ENCODE results near the gene TBL1XR1.
"Not testable (repeated sequence)": the region's sequence is repeated elsewhere in the genome, so short reads cannot be mapped to it uniquely, and the experiment has no call there.

Gene TBL1XR1

GRCh38 chr3:177039490-177040274, 157.6 kb downstream of the TBL1XR1 start:
- in situ Hi-C loops (cut with MboI; ENCODE audit: low sequenced_read_pairs): no loop called here

DNA sequence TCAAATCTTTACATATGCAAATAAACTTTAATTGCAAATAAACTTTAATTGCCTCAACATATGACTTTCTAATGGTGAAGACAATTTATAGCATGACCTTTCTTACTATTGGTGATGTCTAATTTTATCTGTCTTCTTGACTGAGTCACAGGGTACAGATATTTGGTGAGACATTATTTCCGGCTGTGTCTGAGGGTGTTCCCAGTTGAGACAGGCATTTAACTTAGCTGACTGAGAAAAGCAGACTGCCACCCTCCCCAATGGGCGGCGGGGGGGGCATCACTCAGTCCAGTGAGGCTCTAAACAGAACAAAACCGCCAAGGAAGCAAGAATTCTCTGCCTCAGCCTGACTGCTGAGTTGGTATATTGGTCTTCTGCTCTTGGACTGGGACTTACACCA, 160.0 kb downstream of the TBL1XR1 start:
- in situ Hi-C loops (cut with MboI; ENCODE audit: low sequenced_read_pairs): no loop called here

DNA sequence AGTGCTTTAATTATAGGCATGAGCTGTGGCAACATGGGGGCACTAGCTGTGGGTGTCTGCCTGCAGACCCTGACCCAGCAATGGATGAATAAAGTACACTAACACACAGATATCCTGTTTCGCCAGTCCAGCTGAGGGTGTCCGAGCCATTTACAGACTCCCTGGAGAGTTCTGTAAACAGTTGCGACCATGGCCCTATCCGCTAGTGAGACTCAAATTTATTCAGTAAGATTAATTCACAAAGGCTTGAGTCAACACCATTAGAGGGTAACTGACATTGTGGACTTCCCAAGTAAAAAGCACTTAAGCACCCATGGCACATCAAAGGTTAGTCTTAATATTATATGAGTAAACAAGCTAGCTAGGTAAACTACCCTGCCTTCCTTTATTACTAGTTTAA, 161.6 kb downstream of the TBL1XR1 start:
- in situ Hi-C loops (cut with MboI; ENCODE audit: low sequenced_read_pairs): no loop called here

DNA sequence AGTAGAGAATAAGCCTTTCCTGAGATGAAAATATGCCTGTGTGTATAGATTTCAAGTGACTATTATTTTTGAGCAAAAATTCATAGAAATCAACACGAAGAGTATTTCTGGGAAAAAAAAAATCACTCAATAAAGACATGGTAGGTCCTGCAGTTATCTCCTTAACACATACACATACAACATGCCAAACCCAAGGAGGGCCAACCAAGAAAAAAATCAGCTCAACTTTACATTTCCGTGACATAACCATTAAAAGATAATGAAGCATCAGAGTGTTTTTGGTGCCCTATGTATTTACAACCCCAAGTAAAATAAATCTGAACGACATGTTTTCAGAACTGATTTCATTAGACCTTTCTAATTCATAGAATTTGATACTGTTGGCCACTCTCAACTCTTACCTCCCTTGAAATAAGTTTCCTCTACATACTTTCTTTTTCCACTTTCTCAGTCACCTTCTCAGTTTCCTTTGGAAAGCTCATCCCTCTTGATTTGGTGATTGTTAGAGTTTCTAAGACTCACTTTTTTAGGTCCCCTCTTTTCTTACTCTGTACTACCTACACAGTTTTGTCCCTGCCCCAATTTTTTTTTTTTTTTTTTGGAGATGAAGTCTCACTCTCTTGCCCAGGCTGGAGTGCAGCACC, 162.3 kb downstream of the TBL1XR1 start:
- in situ Hi-C loops (cut with MboI; ENCODE audit: low sequenced_read_pairs): no loop called here

- in situ Hi-C loops (cut with MboI; ENCODE audit: low sequenced_read_pairs): no loop called here
Measured at GRCh38 chr3:177026505-177027277, 170.6 kb downstream of the TBL1XR1 start.

GRCh38 chr3:177015881-177016280, 181.4 kb downstream of the TBL1XR1 start:
- in situ Hi-C loops (cut with MboI; ENCODE audit: low sequenced_read_pairs): no loop called here

DNA sequence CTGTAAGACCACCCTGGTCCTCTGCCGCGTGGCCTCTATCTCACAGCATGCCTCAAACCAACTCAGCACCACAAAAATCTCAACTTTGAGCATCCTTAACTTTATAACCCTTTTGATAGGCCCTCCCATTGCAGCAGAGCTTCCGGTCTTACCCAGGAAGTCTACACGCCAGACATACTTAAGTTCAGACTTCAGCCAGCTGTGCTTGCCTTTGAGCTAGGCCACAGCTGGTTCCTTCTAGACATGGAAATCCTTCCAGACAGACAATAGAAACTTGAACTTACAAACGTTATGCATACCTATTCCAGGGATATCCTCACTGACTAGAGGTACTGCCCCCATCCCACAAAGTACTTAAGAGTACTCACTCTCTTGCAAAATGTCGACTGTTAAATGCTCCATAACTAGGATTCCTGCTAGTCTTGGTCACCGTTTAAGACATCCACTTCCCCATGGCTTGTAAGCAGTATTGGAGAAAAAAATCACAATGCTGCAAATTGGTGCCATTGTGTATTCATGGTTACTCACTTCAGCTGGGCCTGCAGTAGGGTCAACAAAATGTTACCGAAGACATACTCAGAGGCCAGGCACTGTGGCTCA, 183.5 kb downstream of the TBL1XR1 start:
- in situ Hi-C loops (cut with MboI; ENCODE audit: low sequenced_read_pairs): no loop called here

DNA sequence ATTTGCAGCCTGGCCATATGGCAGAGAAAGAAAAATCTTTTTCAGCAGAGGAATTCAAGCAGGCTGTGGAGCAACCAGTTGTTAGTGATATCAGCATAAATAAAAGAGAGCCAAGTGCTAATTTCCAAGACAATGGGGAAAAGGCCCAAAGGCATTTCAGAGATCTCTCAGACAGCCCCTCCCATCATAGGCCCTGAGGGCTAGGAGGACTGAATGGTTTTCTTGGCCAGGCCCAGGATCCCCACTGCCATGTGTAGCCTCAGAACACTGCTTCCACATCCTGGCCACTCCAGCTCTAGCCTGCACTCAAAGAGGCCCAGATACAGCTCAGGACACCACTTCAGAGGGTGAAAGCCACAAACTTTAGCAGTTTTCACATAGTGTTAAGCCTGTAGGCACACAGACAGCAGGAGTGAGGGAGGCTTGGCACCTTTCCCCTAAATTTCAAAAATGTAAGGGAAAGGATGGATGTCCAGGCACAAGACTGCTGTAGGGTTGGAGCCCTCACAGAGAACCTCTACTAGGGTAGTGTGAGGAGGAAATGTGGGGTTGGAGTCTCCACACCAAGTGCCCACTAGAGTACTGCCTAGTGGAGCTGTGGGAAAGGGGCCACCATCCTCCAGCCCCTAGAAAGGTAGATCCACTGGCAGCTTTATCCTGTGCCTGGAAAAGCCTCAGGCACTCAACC, 191.4 kb downstream of the TBL1XR1 start:
- in situ Hi-C loops (cut with MboI; ENCODE audit: low sequenced_read_pairs): no loop called here

DNA sequence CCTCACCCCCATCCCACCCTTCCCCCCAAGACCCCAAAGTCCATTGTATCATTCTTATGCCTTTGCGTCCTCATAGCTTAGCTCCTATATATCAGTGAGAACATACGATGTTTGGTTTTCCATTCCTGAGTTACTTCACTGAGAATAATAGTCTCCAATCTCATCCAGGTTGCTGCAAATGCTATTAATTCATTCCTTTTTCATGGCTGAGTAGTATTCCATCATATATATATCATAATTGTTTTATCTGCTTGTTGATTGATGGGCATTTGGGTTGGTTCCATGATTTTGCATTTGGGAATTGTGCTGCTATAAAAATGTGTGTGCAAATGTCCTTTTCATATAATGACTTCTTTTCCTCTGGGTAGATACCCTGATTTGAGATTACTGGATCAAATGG, 197.1 kb downstream of the TBL1XR1 start:
- in situ Hi-C loops (cut with MboI; ENCODE audit: low sequenced_read_pairs): not testable (repeated sequence)

- in situ Hi-C loops (cut with MboI; ENCODE audit: low sequenced_read_pairs): no loop called here
Measured at GRCh38 chr3:176995946-176996345, 201.3 kb downstream of the TBL1XR1 start.

DNA sequence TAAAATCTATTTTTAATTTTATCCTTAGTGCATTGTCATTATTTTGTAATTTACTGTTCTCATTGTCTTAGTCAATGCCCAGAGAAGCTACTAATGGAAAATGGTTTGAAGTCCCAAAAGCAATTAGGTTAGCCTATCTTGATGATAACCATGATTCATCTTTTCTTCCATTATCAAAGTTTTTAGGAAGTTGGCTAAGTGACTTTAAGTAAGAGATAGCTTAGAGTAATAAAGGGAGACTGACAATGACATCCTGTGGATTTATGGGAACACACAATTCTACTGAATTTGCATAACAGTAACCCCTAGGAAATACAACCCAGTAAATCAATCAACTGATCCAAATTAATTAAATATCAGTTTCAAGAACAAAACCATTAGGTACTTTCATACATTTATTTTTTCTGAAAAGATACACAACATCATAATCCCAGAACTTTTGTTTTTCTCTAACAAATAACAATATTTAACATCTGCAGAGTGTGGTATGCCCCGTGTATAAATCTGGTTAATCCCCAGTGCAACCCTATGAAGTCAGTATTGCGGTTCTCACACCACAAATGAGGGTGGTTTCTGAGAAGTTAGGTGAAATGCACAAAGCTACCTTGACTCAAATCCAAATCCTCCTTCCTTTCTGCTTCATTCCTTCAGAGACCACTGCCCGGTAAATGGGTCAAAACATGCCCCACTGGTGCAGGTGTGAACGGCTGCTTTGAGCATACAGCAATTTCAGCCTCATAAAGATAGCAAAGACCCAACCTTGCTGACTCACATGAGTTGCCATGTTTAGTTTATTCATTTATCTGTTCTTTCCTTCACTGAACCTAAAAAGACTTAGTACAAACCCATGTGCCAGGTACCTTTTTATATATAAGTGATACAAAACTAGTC, 202.1 kb downstream of the TBL1XR1 start:
- in situ Hi-C loops (cut with MboI; ENCODE audit: low sequenced_read_pairs): no loop called here

GRCh38 chr3:176994393-176994792, 202.9 kb downstream of the TBL1XR1 start:
- in situ Hi-C loops (cut with MboI; ENCODE audit: low sequenced_read_pairs): no loop called here

- in situ Hi-C loops (cut with MboI; ENCODE audit: low sequenced_read_pairs): no loop called here
Measured at GRCh38 chr3:176992978-176993377, 204.3 kb downstream of the TBL1XR1 start.

DNA sequence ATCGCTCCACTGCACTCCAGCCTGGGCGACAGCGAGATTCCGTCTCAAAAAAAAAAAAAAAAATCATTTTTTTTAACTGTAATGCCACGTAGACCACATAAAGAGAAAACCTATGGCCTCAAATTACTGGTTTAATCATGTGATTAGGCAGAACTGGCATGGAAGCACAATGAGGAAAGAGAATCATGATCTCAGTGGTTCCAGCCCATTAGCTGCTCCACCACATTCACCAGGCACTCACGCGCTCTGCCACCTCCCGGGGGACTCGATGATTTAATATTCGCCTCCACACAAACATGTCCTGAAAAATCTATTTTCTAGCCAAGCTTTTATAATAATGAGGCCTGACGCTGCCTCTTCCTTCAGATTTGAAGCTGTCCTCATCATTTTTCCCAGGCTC, 204.7 kb downstream of the TBL1XR1 start:
- in situ Hi-C loops (cut with MboI; ENCODE audit: low sequenced_read_pairs): no loop called here

DNA sequence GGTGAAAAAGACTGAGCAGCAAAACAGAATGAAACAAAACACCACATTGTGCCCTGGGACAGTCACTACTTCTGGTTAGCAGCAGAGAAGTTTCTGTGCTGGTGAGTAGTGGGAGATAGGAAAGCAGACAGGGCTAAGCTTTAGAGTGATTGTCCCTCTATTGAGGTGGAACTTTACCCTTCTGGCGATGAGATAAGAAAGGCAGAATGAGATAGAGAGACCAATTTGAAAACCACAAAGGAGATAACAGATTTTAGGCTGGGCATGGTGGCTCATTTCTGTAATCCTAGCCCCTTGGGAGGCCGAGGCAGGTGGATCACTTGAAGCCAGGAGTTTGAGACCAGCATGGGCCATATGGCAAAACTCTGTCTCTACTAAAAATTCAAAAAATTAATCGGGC, 208.5 kb downstream of the TBL1XR1 start:
- in situ Hi-C loops (cut with MboI; ENCODE audit: low sequenced_read_pairs): no loop called here

GRCh38 chr3:176987901-176988650, 209.2 kb downstream of the TBL1XR1 start:
- in situ Hi-C loops (cut with MboI; ENCODE audit: low sequenced_read_pairs): no loop called here

DNA sequence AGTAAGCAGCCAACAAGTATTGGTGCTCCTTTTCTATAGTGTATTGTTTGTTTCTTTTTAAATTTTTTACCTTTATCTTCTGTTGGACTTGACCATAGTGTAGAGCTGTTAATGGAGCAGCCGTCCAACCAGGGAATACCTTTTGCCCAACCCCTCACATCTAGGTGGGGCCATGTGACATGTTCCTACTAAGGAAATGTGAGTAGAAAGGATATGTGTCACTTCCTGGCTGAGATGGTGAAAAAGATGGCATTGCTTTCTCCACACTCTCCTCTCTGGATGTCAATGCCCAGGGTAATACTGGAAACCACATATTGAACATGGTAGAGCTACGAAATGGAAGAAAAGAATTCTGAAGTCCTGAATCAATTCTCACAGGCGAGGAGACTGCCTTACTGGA, 218.8 kb downstream of the TBL1XR1 start:
- in situ Hi-C loops (cut with MboI; ENCODE audit: low sequenced_read_pairs): no loop called here

DNA sequence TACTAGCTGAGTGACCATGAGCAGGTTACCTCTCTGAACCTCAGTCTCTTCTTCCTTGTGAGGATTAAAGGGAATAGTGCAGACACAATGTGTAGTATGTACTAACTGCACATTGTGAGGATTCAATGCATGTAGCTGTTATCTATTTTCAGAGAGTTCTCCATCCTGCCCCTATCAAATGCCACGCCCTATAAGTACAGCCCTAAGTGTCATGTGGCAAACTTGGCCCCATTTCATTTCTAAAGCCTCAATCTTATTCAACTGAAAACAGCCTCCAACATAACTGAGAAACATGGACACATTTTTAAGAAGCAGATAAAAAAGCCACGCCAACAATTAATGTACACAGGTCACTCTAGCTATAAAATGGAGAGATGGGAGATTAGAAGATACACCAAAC, 220.0 kb downstream of the TBL1XR1 start:
- in situ Hi-C loops (cut with MboI; ENCODE audit: low sequenced_read_pairs): no loop called here

GRCh38 chr3:176976586-176976985, 220.7 kb downstream of the TBL1XR1 start:
- in situ Hi-C loops (cut with MboI; ENCODE audit: low sequenced_read_pairs): no loop called here
